ENCODE results near the gene WDHD1.

DNA sequence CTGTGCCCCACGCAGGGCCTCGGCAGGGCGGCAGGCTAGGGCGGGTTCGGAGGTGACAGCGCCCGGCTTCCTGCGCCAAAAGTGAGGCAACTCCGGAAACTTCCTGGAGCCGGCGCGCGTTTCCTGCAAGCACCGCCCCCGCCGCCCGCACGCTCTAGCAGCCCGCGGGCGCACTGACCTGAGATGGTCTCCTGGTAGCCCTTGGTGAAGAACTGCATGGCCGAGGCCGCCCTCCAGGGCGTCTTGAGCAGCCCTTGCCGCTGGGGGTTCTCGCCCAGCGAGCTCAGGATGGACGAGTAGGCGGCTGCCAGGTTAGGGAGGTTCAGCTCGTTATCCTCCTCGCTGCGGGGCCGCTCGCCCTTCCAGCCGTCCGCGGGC, 124.8 kb downstream of the WDHD1 start:
- TF ChIP-seq PPARA (CRISPR knock-in tag; IDR thresholded peaks at IDR 0.05; ENCODE audit: borderline replicate concordance), result no peak
- no peak for TF ChIP-seq SNAI2 (CRISPR knock-in tag; IDR thresholded peaks at IDR 0.05)
- no peak for TF ChIP-seq PATZ1 (CRISPR knock-in tag; IDR thresholded peaks at IDR 0.05; ENCODE audit: borderline replicate concordance)
- no peak for TF ChIP-seq ZFP3 (CRISPR knock-in tag; IDR thresholded peaks at IDR 0.05)
- TF ChIP-seq ESRRG (CRISPR knock-in tag; IDR thresholded peaks at IDR 0.05), result no peak
- TF ChIP-seq TCF4 (CRISPR knock-in tag; IDR thresholded peaks at IDR 0.05; ENCODE audit: borderline replicate concordance), result no peak
- TF ChIP-seq ZFP30 (CRISPR knock-in tag; IDR thresholded peaks at IDR 0.05), result no peak
- no peak for TF ChIP-seq ISL1 (CRISPR knock-in tag; IDR thresholded peaks at IDR 0.05)

Measured in SK-N-SH treated with all-trans-retinoic acid at 6 μM for 48 hours (cell line).